AG10803 (cell line): ENCODE results near the gene GLTP.

Experiments used
- DNase-seq: peaks from one replicate; pipeline ENCODE4 v3.0.0; 2010; ENCODE audit warnings: low read depth
- H3K4me3 ChIP-seq: 2 replicates; pipeline ENCODE4 v1.5.1; 2011; ENCODE audit warnings: mild to moderate bottlenecking, low read length, control low read depth
- CTCF ChIP-seq: conservative IDR thresholded peaks from 2 replicates; pipeline ENCODE4 v1.5.1; 2011; ENCODE audit warnings: mild to moderate bottlenecking, low read length, control low read depth, inconsistent platforms

Gene GLTP

GRCh38 chr12:109847142-109847735 is 33.1 kb downstream of the GLTP start:
- no peak for DNase-seq
- TF ChIP-seq CTCF = no peak
- no peak overlapping the region for H3K4me3 ChIP-seq

GRCh38 chr12:109845824-109846205 is 34.5 kb downstream of the GLTP start:
- no peak for DNase-seq
- peak overlapping the region; percentile 58; the same call in 1 of the 2 replicates for H3K4me3 ChIP-seq
- no peak for TF ChIP-seq CTCF

GRCh38 chr12:109844983-109845823 is 35.1 kb downstream of the GLTP start:
- peak; percentile 75 for TF ChIP-seq CTCF
- peak overlapping the region; percentile 58 for H3K4me3 ChIP-seq
- peak; percentile 65 for DNase-seq

GRCh38 chr12:109844091-109844490 is 36.2 kb downstream of the GLTP start:
- DNase-seq = peak; percentile 38
- TF ChIP-seq CTCF = no peak
- no peak overlapping the region for H3K4me3 ChIP-seq

GRCh38 chr12:109842021-109842420 is 38.3 kb downstream of the GLTP start:
- no peak for TF ChIP-seq CTCF
- no peak overlapping the region for H3K4me3 ChIP-seq
- no peak for DNase-seq

GRCh38 chr12:109841356-109841755 is 39.0 kb downstream of the GLTP start:
- H3K4me3 ChIP-seq = no peak overlapping the region
- DNase-seq = no peak
- no peak for TF ChIP-seq CTCF
